Lower leg skin (tissue), 4 donors: ENCODE measurements around the gene TTC13. TPM values are rescaled to one million over a fixed set of nuclear protein-coding genes. Genes with fewer than 3 reads are reported as not detected.

Experiments used
- DNase-seq, 2 donors: peaks; one replicate each; pipeline ENCODE4 v3.0.0-alpha.2; 2019; ENCODE audit warnings: low spot score in 2 of 2
- H3K4me3 ChIP-seq: fragments of 200-600 bp; sonication (generic); 2 replicates; pipeline ENCODE4 v1.5.1; 2017; ENCODE audit warnings: mild to moderate bottlenecking, low read depth; ENCODE audit not compliant: poor library complexity, severe bottlenecking
- CTCF ChIP-seq, 3 donors: fragments of 450-650 bp; IDR thresholded peaks; one replicate each; pipeline ENCODE4 v1.5.1; 2016; ENCODE audit warnings: antibody characterized with exemption in 3 of 3, mild to moderate bottlenecking in 3 of 3, moderate library complexity in 2 of 3
- POLR2A ChIP-seq, 2 donors: fragments of 450-650 bp; IDR thresholded peaks; one replicate each; pipeline ENCODE4 v1.6.1; 2016 to 2017; ENCODE audit warnings: antibody characterized with exemption in 2 of 2, mild to moderate bottlenecking in 1 of 2, moderate library complexity in 1 of 2
- WGBS, 2 donors: methylation state at CpG; one replicate each; pipeline ENCODE4 v1.1.5; 2018; 5-methylcytosine and 5-hydroxymethylcytosine counted together
- intact Hi-C: fragments of 100-400 bp; cut with DNase I; formaldehyde crosslinking; loops from one replicate; pipeline ENCODE4 v1.15.0; 2023; ENCODE audit warnings: low total_unique reads
- total RNA-seq, 4 donors: library from RNA; depleted of rRNA; stranded (reverse); fragments of >200 nt; gene quantifications; one replicate each; pipeline ENCODE4 v1.1.0, GENCODE V29; 2016

Gene TTC13
- total RNA-seq, 4 donors from 2014 or later: 6.6 to 34.7 (median 24.7) TPM

GRCh38 chr1:230895452-230895851, 83.2 kb downstream of the TTC13 start:
- H3K4me3 ChIP-seq: no peak overlapping the region
- WGBS, 2 donors: 79 to 94% methylated on average over 2 of the region's 2 CpGs
- no peak for DNase-seq
- TF ChIP-seq POLR2A (IDR thresholded peaks at IDR 0.05) (no peak), CTCF (IDR thresholded peaks at IDR 0.05) (no peak)
- intact Hi-C loops: no loop called here

DNA sequence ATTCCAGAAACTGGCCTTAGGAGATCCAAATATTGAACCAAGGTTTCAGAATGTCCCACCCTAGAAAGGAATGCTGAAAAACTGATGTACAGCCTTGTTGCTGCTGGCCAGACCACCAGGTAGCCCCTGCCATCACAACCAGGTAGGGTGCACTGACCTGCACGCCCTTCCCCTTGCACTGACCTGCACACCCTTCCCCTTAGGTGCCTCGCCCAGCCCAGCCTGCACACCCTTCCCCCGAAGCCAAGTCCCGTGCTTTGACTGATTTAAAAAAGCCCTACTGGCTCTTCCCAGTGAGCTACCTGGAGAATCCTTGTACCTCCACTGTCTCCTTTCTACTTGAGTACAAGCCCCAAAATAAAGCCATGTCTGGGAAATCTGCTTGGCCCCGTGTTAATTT, 84.0 kb downstream of the TTC13 start:
- 81 to 83% methylated on average over 5 of the region's 5 CpGs for WGBS, 2 donors

GRCh38 chr1:230894032-230894431, 84.6 kb downstream of the TTC13 start:
- intact Hi-C loops: no loop called here
- 93% methylated on average over 6 of the region's 6 CpGs for WGBS, 2 donors
- no peak for TF ChIP-seq CTCF (IDR thresholded peaks at IDR 0.05)
- TF ChIP-seq POLR2A (IDR thresholded peaks at IDR 0.05): no peak
- H3K4me3 ChIP-seq: no peak overlapping the region
- no peak for DNase-seq

More for the DNA sequence above, 84.0 kb downstream of the TTC13 start:
- DNase-seq: no peak
- TF ChIP-seq CTCF (IDR thresholded peaks at IDR 0.05): no peak
- no peak for TF ChIP-seq POLR2A (IDR thresholded peaks at IDR 0.05)
- intact Hi-C loops: no loop called here
- no peak overlapping the region for H3K4me3 ChIP-seq

GRCh38 chr1:230892018-230892491, 86.6 kb downstream of the TTC13 start:
- no peak for TF ChIP-seq CTCF (IDR thresholded peaks at IDR 0.05)
- TF ChIP-seq POLR2A (IDR thresholded peaks at IDR 0.05): no peak

GRCh38 chr1:230891413-230891812, 87.2 kb downstream of the TTC13 start:
- intact Hi-C loops: no loop called here
- WGBS, 2 donors: 20 to 29% methylated on average over 2 of the region's 2 CpGs
- TF ChIP-seq CTCF (IDR thresholded peaks at IDR 0.05): no peak
- no peak for TF ChIP-seq POLR2A (IDR thresholded peaks at IDR 0.05)
- no peak for DNase-seq
- no peak overlapping the region for H3K4me3 ChIP-seq

More at GRCh38 chr1:230892018-230892491, 86.6 kb downstream of the TTC13 start:
- H3K4me3 ChIP-seq: no peak overlapping the region
- DNase-seq: no peak
- intact Hi-C loops: no loop called here
- 57 to 74% methylated on average over 6 of the region's 6 CpGs for WGBS, 2 donors

DNA sequence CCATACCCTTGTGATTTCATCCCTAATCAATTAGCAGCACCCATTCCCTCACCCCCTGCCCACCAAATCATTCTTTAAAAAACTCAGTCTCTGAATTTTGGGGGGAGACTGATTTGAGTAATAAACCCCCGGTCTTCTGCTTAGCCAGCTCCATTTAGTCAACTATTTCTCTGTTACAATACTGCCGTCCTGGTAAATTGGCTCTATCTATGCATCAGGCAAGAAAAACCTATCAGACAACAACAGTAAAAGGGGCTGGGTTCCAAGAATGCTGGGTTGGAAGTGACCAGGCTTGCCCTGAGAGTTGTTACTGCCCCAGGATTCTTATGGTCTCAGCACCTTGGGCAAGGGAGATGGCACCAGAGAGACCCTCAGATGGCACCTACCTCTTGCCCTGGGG, 94.0 kb downstream of the TTC13 start:
- 84 to 91% methylated on average over 2 of the region's 2 CpGs for WGBS, 2 donors

More for the DNA sequence above, 94.0 kb downstream of the TTC13 start:
- TF ChIP-seq CTCF (IDR thresholded peaks at IDR 0.05): no peak
- TF ChIP-seq POLR2A (IDR thresholded peaks at IDR 0.05): no peak
- no peak overlapping the region for H3K4me3 ChIP-seq
- intact Hi-C loops: no loop called here
- DNase-seq: no peak
